ENCODE data around the gene CACNA1A.
A peak's percentile ranks its signal among the peaks of the same experiment; 100 is the strongest.

Gene CACNA1A

DNA sequence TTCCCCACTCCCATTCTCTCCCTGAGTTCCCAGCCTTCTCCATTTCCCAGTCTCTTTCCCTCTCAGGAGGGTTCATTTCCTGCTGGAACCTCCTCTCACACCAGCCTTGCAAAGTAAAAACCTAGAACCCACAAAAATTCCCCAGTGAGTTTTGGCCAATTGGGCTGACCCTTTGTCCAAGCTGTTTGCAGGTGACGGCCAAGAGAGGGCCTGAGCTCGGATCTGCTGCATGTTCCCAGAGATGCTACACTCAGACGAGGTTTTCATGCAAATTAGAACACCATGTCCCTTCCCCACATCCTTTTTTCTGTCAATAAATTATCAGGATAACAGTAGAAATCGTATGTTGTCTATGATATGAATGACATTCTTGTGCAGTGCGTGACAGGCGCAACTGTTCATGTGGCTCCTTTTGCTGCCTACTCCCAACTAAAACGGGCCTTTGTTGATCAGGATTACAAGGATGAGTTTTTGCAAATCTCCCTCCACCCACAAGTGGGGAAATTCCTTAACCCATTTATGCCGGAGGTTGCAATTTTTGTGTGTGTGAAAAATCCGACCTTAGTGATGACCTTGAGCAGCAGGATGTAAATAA, 149.5 kb downstream of the CACNA1A start:
- TF ChIP-seq ZNF274 (IDR thresholded peaks at IDR 0.05; ENCODE audit: low read length) (no peak), ZNF274 (tag by site-specific recombination; IDR thresholded peaks at IDR 0.05; ENCODE audit: borderline replicate concordance) (no peak), ZNF596 (tag by site-specific recombination; IDR thresholded peaks at IDR 0.05) (no peak), ZBTB49 (tag by site-specific recombination; IDR thresholded peaks at IDR 0.05; ENCODE audit: low read depth) (no peak), ZNF747 (tag by site-specific recombination; IDR thresholded peaks at IDR 0.05) (no peak), ZNF19 (tag by site-specific recombination; IDR thresholded peaks at IDR 0.05; ENCODE audit: low read depth) (no peak), BCL11B (tag by site-specific recombination; IDR thresholded peaks at IDR 0.05; ENCODE audit: low read depth) (no peak), ZNF544 (tag by site-specific recombination; IDR thresholded peaks at IDR 0.05) (no peak)
- ChIA-PET POLR2A (no interaction called here), CTCF (no interaction called here)
- Histone ChIP-seq H3K4me3 (ENCODE audit: low read depth, low read length) (no peak overlapping the region), H3K27ac (ENCODE audit: extremely low read depth, low read depth, low read length) (no peak overlapping the region), H3K36me3 (ENCODE audit: control insufficient read depth in 2 of 2, insufficient read depth in 1 of 2, low read length in 2 of 2) (no peaks in the 10 kb centered on the region), H3K9me3 (ENCODE audit: control insufficient read depth, insufficient read depth, low read depth, low read length) (no peaks in the 10 kb centered on the region), H3K4me1 (ENCODE audit: control insufficient read depth, insufficient read depth, low read length) (no peaks in the 10 kb centered on the region)

GRCh38 chr19:13356185-13356584, 150.1 kb downstream of the CACNA1A start:
- TF ChIP-seq ZNF16 (tag by site-specific recombination; IDR thresholded peaks at IDR 0.05; ENCODE audit: low read depth) (no peak), ZNF560 (tag by site-specific recombination; IDR thresholded peaks at IDR 0.05; ENCODE audit: borderline replicate concordance) (no peak), ZNF398 (tag by site-specific recombination; IDR thresholded peaks at IDR 0.05) (no peak), YY2 (tag by site-specific recombination; IDR thresholded peaks at IDR 0.05) (no peak), SP2 (tag by site-specific recombination; IDR thresholded peaks at IDR 0.05) (no peak), GLIS2 (tag by site-specific recombination; IDR thresholded peaks at IDR 0.05) (no peak), ZNF132 (tag by site-specific recombination; IDR thresholded peaks at IDR 0.05; ENCODE audit: borderline replicate concordance) (no peak), ZNF366 (tag by site-specific recombination; conservative IDR thresholded peaks at IDR 0.05) (no peak)
- no peaks in the 10 kb centered on the region for H3K9me3 ChIP-seq (ENCODE audit: control insufficient read depth, insufficient read depth, low read depth, low read length)

GRCh38 chr19:13355356-13355755, 150.9 kb downstream of the CACNA1A start:
- ChIA-PET POLR2A (no interaction called here), CTCF (no interaction called here)
- H3K36me3 ChIP-seq (ENCODE audit: control insufficient read depth in 2 of 2, insufficient read depth in 1 of 2, low read length in 2 of 2): no peaks in the 10 kb centered on the region
- H3K27ac ChIP-seq (ENCODE audit: extremely low read depth, low read depth, low read length): no peak overlapping the region
- no peaks in the 10 kb centered on the region for H3K4me1 ChIP-seq (ENCODE audit: control insufficient read depth, insufficient read depth, low read length)
- H3K4me3 ChIP-seq (ENCODE audit: low read depth, low read length): no peak overlapping the region
- no peak for TF ChIP-seq ZNF664 (tag by site-specific recombination; IDR thresholded peaks at IDR 0.05)
- TF ChIP-seq ZNF37A (tag by site-specific recombination; IDR thresholded peaks at IDR 0.05): 0 out of 2 replicates have a peak, but pooled peaks have one; percentile 59
- no peaks in the 10 kb centered on the region; the same call in 1 of the 2 replicates for H3K9me3 ChIP-seq (ENCODE audit: control insufficient read depth, insufficient read depth, low read depth, low read length)

More at GRCh38 chr19:13356185-13356584, 150.1 kb downstream of the CACNA1A start:
- ChIA-PET POLR2A (no interaction called here), CTCF (no interaction called here)
- Histone ChIP-seq H3K4me1 (ENCODE audit: control insufficient read depth, insufficient read depth, low read length) (no peaks in the 10 kb centered on the region), H3K4me3 (ENCODE audit: low read depth, low read length) (no peak overlapping the region), H3K36me3 (ENCODE audit: control insufficient read depth in 2 of 2, insufficient read depth in 1 of 2, low read length in 2 of 2) (no peaks in the 10 kb centered on the region), H3K27ac (ENCODE audit: extremely low read depth, low read depth, low read length) (no peak overlapping the region)

Measured in HEK293 (cell line).